GM19463 (cell line): ENCODE measurements around the gene MEIS1.

ENCODE experiments used
- ATAC-seq: cut with Tn5 transposase; IDR thresholded peaks from one replicate; pipeline ENCODE4 v1.9.1; 2021; ENCODE audit warnings: mild to moderate bottlenecking, moderate library complexity; ENCODE audit not compliant: unreplicated experiment

MEIS1 gene

DNA sequence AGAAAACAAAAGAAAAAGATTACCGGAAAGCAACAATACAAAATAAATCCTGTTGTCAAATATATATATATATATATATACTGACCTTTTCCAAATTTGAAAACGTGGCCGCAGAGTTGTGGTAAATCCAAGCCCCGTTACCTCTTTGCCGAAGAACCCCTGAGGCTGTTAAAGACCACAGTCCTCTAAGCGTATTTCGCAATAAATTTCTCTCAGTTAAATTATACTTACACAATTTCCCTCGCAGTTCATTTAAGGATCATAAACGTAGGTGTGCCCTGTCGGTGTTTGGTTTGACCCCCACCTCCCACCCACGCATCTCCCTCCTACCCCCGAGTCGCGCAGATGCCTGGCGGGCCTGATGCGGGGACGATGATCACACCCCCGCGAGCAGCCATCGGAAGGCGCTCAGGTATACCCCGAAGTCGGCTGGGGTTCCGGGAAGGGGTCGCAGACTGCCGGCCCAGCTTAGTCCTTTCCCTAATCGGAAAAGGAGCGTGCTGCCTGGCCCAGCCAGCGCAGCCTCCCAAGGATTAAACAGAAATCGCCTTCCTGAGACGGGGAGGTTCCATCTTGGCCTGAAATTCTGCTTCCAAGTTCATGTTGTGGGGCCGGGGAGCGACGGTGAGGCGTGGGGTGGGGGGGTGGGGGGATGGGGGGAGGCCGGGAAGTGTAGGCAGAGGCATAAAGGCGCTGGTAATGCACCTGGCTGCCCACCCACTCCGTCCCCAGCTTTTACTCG lies 2.9 kb upstream of the MEIS1 start:
- ATAC-seq, result no peak

DNA sequence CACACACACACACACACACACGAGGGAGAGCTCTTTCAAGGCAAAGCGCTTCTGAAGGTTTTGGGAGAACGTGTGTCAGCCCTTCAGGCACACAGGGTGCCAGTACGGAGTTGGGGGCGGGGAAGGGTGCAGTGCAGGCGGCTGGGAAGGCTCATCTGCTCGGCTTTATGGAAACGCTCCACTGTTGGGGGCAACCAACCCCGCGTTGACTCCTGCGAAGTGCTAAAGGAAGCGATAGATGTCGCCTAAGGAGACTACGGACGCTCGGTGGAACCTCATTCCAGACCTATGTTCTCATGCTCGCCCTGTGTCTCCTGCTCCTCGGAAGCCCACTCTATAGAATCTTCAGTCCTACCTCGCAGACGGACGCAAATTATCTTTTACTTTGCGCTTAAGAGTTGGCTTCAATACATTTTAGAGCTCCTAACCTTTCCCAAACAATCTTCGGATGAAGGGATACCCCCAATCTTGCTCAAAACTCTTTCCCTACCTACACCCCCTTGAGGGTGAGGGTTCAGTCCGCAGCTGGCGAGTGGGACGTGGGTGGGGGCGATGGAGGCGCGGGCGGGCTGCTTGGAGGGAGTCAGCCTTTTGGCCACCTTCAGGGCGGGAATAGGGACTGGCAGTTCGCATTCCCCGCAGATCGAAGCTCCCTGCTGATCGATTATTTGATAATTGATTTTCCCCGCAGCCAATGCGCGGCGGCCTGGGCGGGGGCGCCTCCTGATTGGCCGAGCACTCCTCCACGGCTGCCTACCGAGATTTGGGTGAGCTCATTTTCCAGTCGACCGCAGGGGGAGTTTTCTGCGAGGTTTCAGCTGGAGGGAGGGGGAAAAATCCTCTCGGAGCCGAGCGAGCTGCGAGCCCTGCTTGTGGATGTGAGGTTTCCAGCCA lies 1.9 kb upstream of the MEIS1 start:
- no peak for ATAC-seq

GRCh38 chr2:66433695-66433944 lies 1.3 kb upstream of the MEIS1 start:
- ATAC-seq, result no peak

DNA sequence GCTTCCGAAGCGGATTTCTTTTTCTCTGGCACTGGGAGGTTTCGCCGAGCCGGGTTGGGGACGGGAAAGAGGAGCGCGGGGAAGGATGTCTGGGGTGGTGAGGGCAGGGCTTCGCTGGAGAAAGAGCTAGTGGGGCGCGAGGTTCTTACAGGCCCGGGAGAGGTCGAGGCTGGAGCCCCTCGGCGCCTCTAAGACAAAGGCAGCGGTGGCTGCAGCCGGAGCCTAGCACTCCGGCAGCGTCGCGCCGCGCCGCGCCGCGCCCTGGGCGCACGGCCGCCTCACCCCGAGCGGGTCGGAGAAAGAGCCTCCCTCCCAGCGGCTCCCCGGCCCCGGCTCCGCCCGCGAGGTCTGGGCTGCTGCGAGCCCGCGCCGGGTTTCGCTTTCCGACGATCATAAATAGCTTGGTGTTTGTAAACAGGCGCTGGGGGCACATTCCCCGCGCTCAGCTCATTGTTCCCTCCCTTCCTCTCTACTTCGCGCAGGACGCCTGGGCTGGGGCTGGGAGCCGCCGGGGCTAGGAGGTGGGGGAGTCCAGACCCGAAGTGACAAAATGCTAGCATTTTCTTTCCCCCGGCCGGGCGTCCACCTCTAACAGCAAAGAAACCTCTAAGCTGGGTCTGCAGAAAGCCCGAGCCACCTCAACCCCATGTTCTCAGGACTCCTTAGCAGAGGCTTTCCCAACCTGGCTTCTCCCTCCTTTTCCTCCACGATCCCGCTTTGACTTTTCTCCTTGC lies 813 bp upstream of the MEIS1 start:
- ATAC-seq, result no peak

- ATAC-seq, result no peak
Measured at GRCh38 chr2:66435549-66435875, 587 bp downstream of the MEIS1 start.

- no peak for ATAC-seq
Measured at GRCh38 chr2:66435963-66436362, 1.0 kb downstream of the MEIS1 start.

- no peak for ATAC-seq
Measured at GRCh38 chr2:66436581-66437001, 1.7 kb downstream of the MEIS1 start.

DNA sequence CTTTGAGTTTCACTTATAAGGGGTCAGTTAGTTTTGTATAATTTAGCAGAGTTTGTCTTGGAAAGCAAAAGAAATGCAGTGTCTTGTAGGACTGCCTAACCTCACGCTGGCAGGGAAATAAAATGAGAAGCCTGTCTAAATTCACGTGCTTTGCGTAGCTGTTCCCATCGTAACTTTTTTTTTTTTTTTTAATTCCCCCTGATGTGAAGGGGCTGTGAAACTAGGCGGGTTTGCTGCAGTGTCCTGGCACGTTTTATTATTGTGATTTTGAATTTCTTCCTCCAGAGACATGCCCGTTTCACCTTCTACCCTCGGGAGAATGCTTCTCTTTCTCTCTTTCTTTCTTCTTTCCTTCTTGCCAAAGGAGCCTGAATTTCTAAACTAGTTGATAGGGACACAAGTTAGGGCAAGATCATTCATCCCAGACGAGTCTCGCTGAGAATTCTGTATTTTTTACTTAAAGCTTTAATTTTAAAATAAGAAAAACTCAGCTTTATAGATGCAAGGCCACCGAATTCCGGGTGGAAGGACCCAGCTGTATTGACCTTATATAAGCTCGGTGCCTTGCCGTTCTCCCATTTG lies 2.3 kb downstream of the MEIS1 start:
- no peak for ATAC-seq

GRCh38 chr2:66437691-66438497 lies 3.0 kb downstream of the MEIS1 start:
- ATAC-seq, result no peak

- ATAC-seq, result no peak
Measured at GRCh38 chr2:66438498-66438833, 3.5 kb downstream of the MEIS1 start.

GRCh38 chr2:66438891-66439811 lies 4.2 kb downstream of the MEIS1 start:
- ATAC-seq, result no peak

GRCh38 chr2:66439812-66440542 lies 5.1 kb downstream of the MEIS1 start:
- no peak for ATAC-seq

- ATAC-seq, result no peak
Measured at GRCh38 chr2:66440708-66441497, 6.0 kb downstream of the MEIS1 start.

- ATAC-seq, result no peak
Measured at GRCh38 chr2:66441581-66442320, 6.8 kb downstream of the MEIS1 start.

DNA sequence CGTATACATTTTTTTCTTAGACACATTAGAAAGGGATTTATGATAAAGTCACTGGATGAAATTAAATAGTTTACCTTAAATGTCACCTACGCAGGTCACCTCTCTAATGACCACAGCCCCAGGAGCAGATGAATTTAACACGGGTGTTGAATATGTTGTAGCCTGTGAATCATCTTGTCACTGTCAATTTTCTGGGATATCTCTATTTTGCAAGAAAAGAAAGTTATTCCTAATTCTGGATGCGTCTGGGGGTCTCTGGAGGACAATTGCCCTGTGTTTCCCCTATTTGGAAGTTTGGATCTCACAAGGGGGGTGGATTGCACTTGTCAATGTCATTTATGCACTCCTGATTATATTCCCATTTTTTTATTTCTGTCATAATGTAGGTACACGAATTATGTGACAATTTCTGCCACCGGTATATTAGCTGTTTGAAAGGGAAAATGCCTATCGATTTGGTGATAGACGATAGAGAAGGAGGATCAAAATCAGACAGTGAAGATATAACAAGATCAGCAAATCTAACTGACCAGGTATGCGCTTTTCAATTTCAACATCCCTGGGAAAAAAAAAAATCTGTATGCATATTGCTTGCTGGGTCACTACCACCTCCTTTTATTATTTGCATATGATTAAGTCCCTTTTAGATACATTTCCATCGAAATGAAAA lies 7.7 kb downstream of the MEIS1 start:
- no peak for ATAC-seq

DNA sequence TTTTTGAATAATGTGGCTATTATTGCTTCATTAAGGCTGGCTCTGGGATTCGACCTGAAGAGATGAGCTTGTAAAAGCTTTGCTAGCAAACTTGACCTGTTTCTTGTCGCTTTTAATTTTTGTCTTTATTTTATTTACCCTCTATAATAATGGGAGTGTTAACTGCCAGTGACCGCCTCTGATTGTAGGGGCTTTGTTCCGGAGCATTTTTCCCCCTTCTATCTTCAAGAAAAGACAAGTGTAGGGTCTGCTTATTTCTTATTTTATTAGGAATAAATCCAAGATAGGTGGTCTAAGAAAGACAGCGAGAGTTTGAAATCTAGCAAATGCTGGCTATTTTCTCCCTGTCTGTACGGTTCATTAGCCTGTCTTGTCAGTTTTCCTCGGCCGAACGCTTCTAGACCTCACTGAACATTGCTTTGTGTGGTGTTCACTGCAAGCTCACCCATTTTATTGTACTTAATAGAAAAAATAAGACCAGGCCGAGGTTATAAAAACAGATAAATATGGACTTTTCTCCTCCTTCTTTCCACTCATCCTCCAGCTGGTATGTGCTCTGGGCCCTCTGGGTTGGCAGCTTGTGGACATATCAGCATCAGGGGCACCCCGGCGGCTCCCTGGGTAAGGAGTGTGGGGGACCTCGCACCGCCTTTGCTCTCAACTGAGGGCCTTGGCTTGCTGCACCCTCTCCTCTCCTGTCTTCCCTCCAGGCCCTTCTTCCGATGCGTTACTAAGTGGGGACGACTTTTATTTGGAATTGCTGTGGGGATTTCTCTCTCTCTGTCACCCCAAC lies 8.5 kb downstream of the MEIS1 start:
- ATAC-seq, result no peak
